Keratinocyte (primary cell): ENCODE measurements around the gene BTN3A1. TPM values are rescaled to one million over a fixed set of nuclear protein-coding genes. Genes with fewer than 3 reads are reported as not detected.

Experiments used
- DNase-seq: peaks from one replicate; pipeline ENCODE4 v3.0.0-alpha.2; 2011; ENCODE audit warnings: low read depth, missing footprints, low spot score
- FAIRE-seq: peaks from 2 replicates; lab custom pipeline; 2011; peaks lifted over from hg19 to GRCh38; lab: Jason Lieb, UNC
- H2AFZ ChIP-seq: 2 replicates; pipeline ENCODE4 v1.6.0; 2012; ENCODE audit warnings: low read length, control low read depth, inconsistent platforms; ENCODE audit not compliant: control insufficient read depth
- H3K27ac ChIP-seq: 2 replicates; pipeline ENCODE4 v1.5.1; 2011; ENCODE audit warnings: low read length; ENCODE audit not compliant: control insufficient read depth, insufficient read depth
- H3K27me3 ChIP-seq: 3 replicates; pipeline ENCODE4 v1.6.0; 2011; ENCODE audit warnings: low read length; ENCODE audit not compliant: control insufficient read depth, insufficient read depth; ENCODE audit errors: extremely low read depth
- H3K36me3 ChIP-seq, 2 experiments: 2 replicates in 1 of 2; 3 replicates in 1 of 2; pipeline ENCODE4 v1.5.1; 2011; ENCODE audit warnings: low read length in 2 of 2, mild to moderate bottlenecking in 1 of 2; ENCODE audit not compliant: control insufficient read depth in 2 of 2, insufficient read depth in 2 of 2; ENCODE audit errors: extremely low read depth in 1 of 2
- H3K4me1 ChIP-seq: 3 replicates; pipeline ENCODE4 v1.5.1; 2011; ENCODE audit warnings: low read length; ENCODE audit not compliant: control insufficient read depth, insufficient read depth; ENCODE audit errors: extremely low read depth
- H3K4me2 ChIP-seq: 3 replicates; pipeline ENCODE4 v1.6.0; 2011; ENCODE audit warnings: low read depth, low read length; ENCODE audit not compliant: control insufficient read depth, insufficient read depth; ENCODE audit errors: extremely low read depth
- H3K4me3 ChIP-seq, 3 experiments: fragments of 200-600 bp in 1 of 3; sonication (generic) in 1 of 3; 2 replicates in 2 of 3; 3 replicates in 1 of 3; pipeline ENCODE4 v1.5.1; 2011 to 2016; ENCODE audit warnings: low read length in 3 of 3, mild to moderate bottlenecking in 3 of 3, control low read depth in 2 of 3, inconsistent platforms in 1 of 3, low read depth in 1 of 3, mixed read lengths in 1 of 3, mixed run types in 1 of 3, moderate library complexity in 1 of 3; ENCODE audit not compliant: control insufficient read depth in 2 of 3, insufficient read depth in 2 of 3; ENCODE audit errors: extremely low read depth in 1 of 3
- H3K79me2 ChIP-seq: 2 replicates; pipeline ENCODE4 v1.6.0; 2012; ENCODE audit warnings: low read length; ENCODE audit not compliant: control insufficient read depth, insufficient read depth
- H3K9ac ChIP-seq: 3 replicates; pipeline ENCODE4 v1.6.0; 2011; ENCODE audit warnings: low read length; ENCODE audit not compliant: control insufficient read depth, insufficient read depth; ENCODE audit errors: extremely low read depth
- H3K9me1 ChIP-seq: 3 replicates; pipeline ENCODE4 v1.6.0; 2011; ENCODE audit warnings: low read length; ENCODE audit not compliant: control insufficient read depth, insufficient read depth; ENCODE audit errors: extremely low read depth
- H3K9me3 ChIP-seq: 2 replicates; pipeline ENCODE4 v1.5.1; 2012; ENCODE audit warnings: low read depth, low read length; ENCODE audit not compliant: control insufficient read depth
- H4K20me1 ChIP-seq: 3 replicates; pipeline ENCODE4 v1.6.0; 2011; ENCODE audit warnings: low read length; ENCODE audit not compliant: control insufficient read depth, insufficient read depth; ENCODE audit errors: extremely low read depth
- CTCF ChIP-seq, 3 experiments: IDR thresholded peaks in 1 of 3; conservative IDR thresholded peaks in 1 of 3; optimal IDR thresholded peaks in 1 of 3; 2 replicates in 2 of 3; 3 replicates in 1 of 3; pipeline versions ENCODE3 to v1.5.1; 2011; ENCODE audit warnings: low read length in 3 of 3, mild to moderate bottlenecking in 3 of 3, moderate library complexity in 2 of 3, control low read depth in 1 of 3, inconsistent platforms in 1 of 3; ENCODE audit not compliant: insufficient read depth in 2 of 3; ENCODE audit errors: extremely low read depth in 1 of 3
- EZH2 ChIP-seq: IDR thresholded peaks from one replicate; pipeline ENCODE4 v1.6.1; 2012; ENCODE audit warnings: inconsistent platforms, mild to moderate bottlenecking, low read length, moderate library complexity
- dilution Hi-C: fragments of 300-500 bp; cut with MboI; formaldehyde crosslinking; loops from one replicate; pipeline ENCODE4 v1.7.0; 2020; ENCODE audit warnings: low sequenced_read_pairs; ENCODE audit not compliant: extremely low pct_ligation_motif_present
- polyA plus RNA-seq, 5 experiments: library from polyadenylated mRNA; depleted of rRNA in 3 of 5; stranded (reverse) in 3 of 5; stranded (forward) in 1 of 5; unstranded in 1 of 5; fragments of >200 nt; gene quantifications; 1 replicate in 1 of 5; 2 replicates in 3 of 5; 3 replicates in 1 of 5; pipeline versions ENCODE4 v1.2.1 to v1.2.3, GENCODE V29; 2011 to 2012; ENCODE audit warnings: missing spikeins in 2 of 5, low read depth in 1 of 5, low replicate concordance in 1 of 5

BTN3A1 gene
- polyA plus RNA-seq, 1 donor (not counting 4 experiments of a cell fraction or from before 2014, with no cell fraction given) = 6.9 TPM

GRCh38 chr6:26388014-26388413 lies 14.1 kb upstream of the BTN3A1 start:
- dilution Hi-C loops = no loop called here
- no peak overlapping the region for H3K9ac ChIP-seq
- H3K79me2 ChIP-seq = no peaks in the 10 kb centered on the region
- H3K4me1 ChIP-seq = peaks cover 5% of the 10 kb centered on the region
- TF ChIP-seq EZH2 (no peak), CTCF (optimal IDR thresholded peaks at IDR 0.05 in 1 of 3, IDR thresholded peaks at IDR 0.05 in 1 of 3, conservative IDR thresholded peaks at IDR 0.05 in 1 of 3; ENCODE audit: extremely low read depth in 1 of 3, insufficient read depth in 2 of 3, low read length in 3 of 3) (no peak)
- H3K4me3 ChIP-seq = no peak overlapping the region
- DNase-seq (no peak), FAIRE-seq (no peak)
- no peak overlapping the region for H3K27ac ChIP-seq
- H3K9me3 ChIP-seq = no peaks in the 10 kb centered on the region
- H3K36me3 ChIP-seq = peaks cover 0 to 1% of the 10 kb centered on the region in 2 experiments
- H3K27me3 ChIP-seq = no peaks in the 10 kb centered on the region
- H4K20me1 ChIP-seq = no peaks in the 10 kb centered on the region
- H2AFZ ChIP-seq = no peak overlapping the region
- H3K4me2 ChIP-seq = no peak overlapping the region
- no peaks in the 10 kb centered on the region for H3K9me1 ChIP-seq

GRCh38 chr6:26388441-26388840 lies 13.6 kb upstream of the BTN3A1 start:
- H3K4me3 ChIP-seq = no peak overlapping the region
- TF ChIP-seq CTCF (optimal IDR thresholded peaks at IDR 0.05 in 1 of 3, IDR thresholded peaks at IDR 0.05 in 1 of 3, conservative IDR thresholded peaks at IDR 0.05 in 1 of 3; ENCODE audit: extremely low read depth in 1 of 3, insufficient read depth in 2 of 3, low read length in 3 of 3) (no peak), EZH2 (no peak)
- peaks cover 0 to 1% of the 10 kb centered on the region in 2 experiments for H3K36me3 ChIP-seq
- no peaks in the 10 kb centered on the region for H4K20me1 ChIP-seq
- H3K9me3 ChIP-seq = no peaks in the 10 kb centered on the region
- H3K4me2 ChIP-seq = no peak overlapping the region
- dilution Hi-C loops = no loop called here
- DNase-seq (no peak), FAIRE-seq (no peak)
- no peak overlapping the region for H3K27ac ChIP-seq
- H3K79me2 ChIP-seq = no peaks in the 10 kb centered on the region
- H3K4me1 ChIP-seq = peaks cover 4% of the 10 kb centered on the region
- H3K9ac ChIP-seq = no peak overlapping the region
- H3K9me1 ChIP-seq = no peaks in the 10 kb centered on the region
- no peak overlapping the region for H2AFZ ChIP-seq
- H3K27me3 ChIP-seq = no peaks in the 10 kb centered on the region
